HG02610 (cell line): ENCODE measurements around the gene KRTAP5-4.

Experiments used
- ATAC-seq: cut with Tn5 transposase; IDR thresholded peaks from one replicate; pipeline ENCODE4 v1.9.1; 2021; ENCODE audit warnings: mild to moderate bottlenecking, moderate library complexity; ENCODE audit not compliant: unreplicated experiment

Gene KRTAP5-4

GRCh38 chr11:1574238-1574932 lies 47.6 kb downstream of the KRTAP5-4 start:
- peak; percentile 35 for ATAC-seq

- no peak for ATAC-seq
Measured at GRCh38 chr11:1573903-1574237, 48.1 kb downstream of the KRTAP5-4 start.

- no peak for ATAC-seq
Measured at GRCh38 chr11:1573077-1573902, 48.6 kb downstream of the KRTAP5-4 start.

- no peak for ATAC-seq
Measured at GRCh38 chr11:1572197-1573076, 49.5 kb downstream of the KRTAP5-4 start, which contains the start of gene DUSP8. Gene DUSP8, minus strand, starts transcription at chr11:1572271. Its CDS starts 6,445 bp downstream, at chr11:1565826.

GRCh38 chr11:1571760-1572196 lies 50.2 kb downstream of the KRTAP5-4 start:
- no peak for ATAC-seq
